GM19023 (cell line): ENCODE results near the gene EXOC3.
"Not testable (repeated sequence)": the region's sequence is repeated elsewhere in the genome, so short reads cannot be mapped to it uniquely, and the experiment has no call there.

Experiments
- ATAC-seq: cut with Tn5 transposase; IDR thresholded peaks from one replicate; pipeline ENCODE4 v1.9.1; 2021; ENCODE audit warnings: mild to moderate bottlenecking, moderate library complexity; ENCODE audit not compliant: unreplicated experiment

Gene EXOC3

GRCh38 chr5:442335-443238, at the start of gene EXOC3:
EXOC3 (plus strand) TSS chr5:443176; CDS start chr5:446206, 3,030 bp downstream.
- peak; percentile 81 for ATAC-seq

GRCh38 chr5:393846-394275, 49.1 kb upstream of the EXOC3 start:
- ATAC-seq, result no peak

GRCh38 chr5:394671-395155, 48.3 kb upstream of the EXOC3 start:
- no peak for ATAC-seq

GRCh38 chr5:395156-395920, 47.6 kb upstream of the EXOC3 start:
- ATAC-seq, result no peak

- ATAC-seq, result no peak
Measured at GRCh38 chr5:395921-396530, 47.0 kb upstream of the EXOC3 start.

- no peak for ATAC-seq
Measured at GRCh38 chr5:396531-396961, 46.4 kb upstream of the EXOC3 start.

GRCh38 chr5:398141-398474, 44.9 kb upstream of the EXOC3 start:
- ATAC-seq, result not testable (repeated sequence)

- no peak for ATAC-seq
Measured at GRCh38 chr5:398475-399295, 44.3 kb upstream of the EXOC3 start.

- peak; percentile 75 for ATAC-seq
Measured at GRCh38 chr5:399296-400281, 43.4 kb upstream of the EXOC3 start.

GRCh38 chr5:400282-401145, 42.5 kb upstream of the EXOC3 start:
- peak; percentile 30 for ATAC-seq

GRCh38 chr5:401146-402034, 41.6 kb upstream of the EXOC3 start:
- no peak for ATAC-seq

GRCh38 chr5:402219-402614, 40.8 kb upstream of the EXOC3 start:
- ATAC-seq, result not testable (repeated sequence)

GRCh38 chr5:402615-403359, 40.2 kb upstream of the EXOC3 start:
- ATAC-seq, result peak; percentile 48

- ATAC-seq, result no peak
Measured at GRCh38 chr5:403995-404394, 39.0 kb upstream of the EXOC3 start.

- ATAC-seq, result no peak
Measured at GRCh38 chr5:404666-405241, 38.2 kb upstream of the EXOC3 start.

GRCh38 chr5:405421-405820, 37.6 kb upstream of the EXOC3 start:
- ATAC-seq, result no peak
